ENCODE measurements around the gene PLCL1. TPM values are rescaled to one million over a fixed set of nuclear protein-coding genes. Genes with fewer than 3 reads are reported as not detected.
A peak's percentile ranks its signal among the peaks of the same experiment; 100 is the strongest.

PLCL1 gene
- total and polyA plus RNA-seq, 7 donors: 4.3 to 25.4 (median 12.6) TPM

GRCh38 chr2:197891897-197892442 is 87.6 kb downstream of the PLCL1 start:
- Histone ChIP-seq H3K36me3 (ENCODE audit: insufficient read depth in 1 of 2, low read depth in 1 of 2) (no peaks in the 10 kb centered on the region), H3K27ac (no peak overlapping the region), H3K4me1 (peaks cover 24% of the 10 kb centered on the region), H3K9me3 (no peaks in the 10 kb centered on the region), H3K27me3 (ENCODE audit: insufficient read depth in 3 of 3, low read length in 2 of 3) (no peaks in the 10 kb centered on the region), H3K4me3 (no peak overlapping the region)
- DNase-seq (no peak), ATAC-seq (no peak)
- TF ChIP-seq, protein P1, sequence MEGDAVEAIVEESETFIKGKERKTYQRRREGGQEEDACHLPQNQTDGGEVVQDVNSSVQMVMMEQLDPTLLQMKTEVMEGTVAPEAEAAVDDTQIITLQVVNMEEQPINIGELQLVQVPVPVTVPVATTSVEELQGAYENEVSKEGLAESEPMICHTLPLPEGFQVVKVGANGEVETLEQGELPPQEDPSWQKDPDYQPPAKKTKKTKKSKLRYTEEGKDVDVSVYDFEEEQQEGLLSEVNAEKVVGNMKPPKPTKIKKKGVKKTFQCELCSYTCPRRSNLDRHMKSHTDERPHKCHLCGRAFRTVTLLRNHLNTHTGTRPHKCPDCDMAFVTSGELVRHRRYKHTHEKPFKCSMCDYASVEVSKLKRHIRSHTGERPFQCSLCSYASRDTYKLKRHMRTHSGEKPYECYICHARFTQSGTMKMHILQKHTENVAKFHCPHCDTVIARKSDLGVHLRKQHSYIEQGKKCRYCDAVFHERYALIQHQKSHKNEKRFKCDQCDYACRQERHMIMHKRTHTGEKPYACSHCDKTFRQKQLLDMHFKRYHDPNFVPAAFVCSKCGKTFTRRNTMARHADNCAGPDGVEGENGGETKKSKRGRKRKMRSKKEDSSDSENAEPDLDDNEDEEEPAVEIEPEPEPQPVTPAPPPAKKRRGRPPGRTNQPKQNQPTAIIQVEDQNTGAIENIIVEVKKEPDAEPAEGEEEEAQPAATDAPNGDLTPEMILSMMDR (IDR thresholded peaks at IDR 0.05): no peak
- intact Hi-C loops (cut with DNase I): no loop called here
- WGBS, 3 donors: 66 to 72% (median 69%) methylated on average over 7 of the region's 7 CpGs

DNA sequence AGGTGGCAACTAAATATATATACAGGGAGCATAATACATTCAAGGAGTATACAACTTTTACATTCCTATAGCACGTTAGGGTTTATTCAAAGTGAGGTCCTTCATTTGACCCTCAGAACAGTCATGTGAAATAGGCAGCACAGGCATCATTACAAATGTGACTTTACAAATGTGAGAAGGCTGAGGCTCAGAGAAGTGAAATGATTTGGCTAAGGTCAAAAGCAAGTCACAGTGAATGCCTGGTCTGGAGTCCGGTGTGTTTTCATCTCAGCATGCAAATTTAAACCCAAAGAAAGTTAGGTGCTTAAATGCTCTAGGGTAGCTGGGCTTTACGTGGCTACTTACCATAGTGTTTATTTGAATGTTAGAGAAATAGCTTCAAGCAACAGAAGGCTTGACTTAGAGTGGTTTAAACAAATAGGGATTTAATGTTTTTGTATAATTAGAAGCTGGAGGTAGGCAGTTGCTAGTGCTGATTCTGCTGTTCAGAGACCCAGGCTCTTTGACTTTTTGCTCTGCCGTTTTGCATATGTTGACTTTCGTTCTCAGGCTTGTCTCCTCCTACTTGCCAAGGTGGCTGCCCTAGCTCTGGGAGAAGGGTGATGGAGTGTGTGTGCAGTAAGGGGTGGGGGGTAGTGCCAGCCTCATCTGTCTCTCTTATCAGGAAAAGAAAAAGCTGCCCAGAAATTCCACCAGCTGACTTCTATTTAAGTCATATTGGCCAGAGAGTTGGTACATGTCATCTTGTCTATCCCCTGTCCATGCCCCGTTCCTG is 89.2 kb downstream of the PLCL1 start:
- Histone ChIP-seq H3K4me3 (peak overlapping the region; percentile 48), H3K4me1 (peaks cover 35% of the 10 kb centered on the region), H3K9me3 (no peaks in the 10 kb centered on the region), H3K27me3 (ENCODE audit: insufficient read depth in 3 of 3, low read length in 2 of 3) (no peaks in the 10 kb centered on the region), H3K36me3 (ENCODE audit: insufficient read depth in 1 of 2, low read depth in 1 of 2) (no peaks in the 10 kb centered on the region), H3K27ac (no peak overlapping the region)
- intact Hi-C loops (cut with DNase I): no loop called here
- peak in 3 of 4 donors; percentile 34 to 57 (median 44) for ATAC-seq
- TF ChIP-seq, protein P1 (IDR thresholded peaks at IDR 0.05): no peak
- WGBS, 3 donors: 35 to 60% (median 35%) methylated on average over 6 of the region's 6 CpGs
- no peak for DNase-seq

GRCh38 chr2:197894751-197895274 is 90.4 kb downstream of the PLCL1 start:
- H3K9me3 ChIP-seq: no peaks in the 10 kb centered on the region
- DNase-seq (no peak), ATAC-seq (no peak)
- no peaks in the 10 kb centered on the region for H3K36me3 ChIP-seq (ENCODE audit: insufficient read depth in 1 of 2, low read depth in 1 of 2)
- 43 to 58% (median 54%) methylated on average over 2 of the region's 2 CpGs for WGBS, 3 donors
- TF ChIP-seq, protein P1 (IDR thresholded peaks at IDR 0.05): no peak
- peaks cover 35% of the 10 kb centered on the region for H3K4me1 ChIP-seq
- no peak overlapping the region for H3K27ac ChIP-seq
- H3K4me3 ChIP-seq: no peak overlapping the region
- intact Hi-C loops (cut with DNase I): no loop called here
- no peaks in the 10 kb centered on the region for H3K27me3 ChIP-seq (ENCODE audit: insufficient read depth in 3 of 3, low read length in 2 of 3)

- peak in 3 of 4 donors; percentile 21 to 85 (median 70) for ATAC-seq
- no peak for DNase-seq
- intact Hi-C loops (cut with DNase I): no loop called here
- no peaks in the 10 kb centered on the region for H3K9me3 ChIP-seq
- H3K27ac ChIP-seq: no peak overlapping the region
- TF ChIP-seq, protein P1 (IDR thresholded peaks at IDR 0.05): no peak
- H3K4me3 ChIP-seq: no peak overlapping the region
- WGBS, 3 donors: 32 to 68% (median 41%) methylated on average over 4 of the region's 4 CpGs
- peaks cover 39% of the 10 kb centered on the region for H3K4me1 ChIP-seq
- no peaks in the 10 kb centered on the region for H3K36me3 ChIP-seq (ENCODE audit: insufficient read depth in 1 of 2, low read depth in 1 of 2)
- no peaks in the 10 kb centered on the region for H3K27me3 ChIP-seq (ENCODE audit: insufficient read depth in 3 of 3, low read length in 2 of 3)
Observed at GRCh38 chr2:197897960-197898678, 93.7 kb downstream of the PLCL1 start.
